ENCODE measurements around the gene CCNC. TPM values are rescaled to one million over a fixed set of nuclear protein-coding genes. Genes with fewer than 3 reads are reported as not detected.

CCNC gene
- total RNA-seq, 1 donor from 2014 or later: 94.8 TPM

- peaks cover 4% of the 10 kb centered on the region for H3K36me3 ChIP-seq (ENCODE audit: control insufficient read depth, insufficient read depth, low read length)
- FAIRE-seq: no peak
These were observed 24.5 kb downstream of the CCNC start for GRCh38 chr6:99543968-99544367.

GRCh38 chr6:99530627-99531026 lies 37.8 kb downstream of the CCNC start:
- no peak overlapping the region for H3K4me3 ChIP-seq (ENCODE audit: low read depth, low read length)
- TF ChIP-seq CTCF (IDR thresholded peaks at IDR 0.05; ENCODE audit: insufficient read depth, low read length, severe bottlenecking): no peak
- H3K36me3 ChIP-seq (ENCODE audit: control insufficient read depth, insufficient read depth, low read length): peaks cover 2% of the 10 kb centered on the region
- FAIRE-seq: no peak
- DNase-seq (ENCODE audit: low read depth): no peak
- no peaks in the 10 kb centered on the region for H3K27me3 ChIP-seq (ENCODE audit: control insufficient read depth, insufficient read depth, low read length)

More at GRCh38 chr6:99543968-99544367, 24.5 kb downstream of the CCNC start:
- Histone ChIP-seq H3K4me3 (ENCODE audit: low read depth, low read length) (no peak overlapping the region), H3K27me3 (ENCODE audit: control insufficient read depth, insufficient read depth, low read length) (no peaks in the 10 kb centered on the region)
- TF ChIP-seq CTCF (IDR thresholded peaks at IDR 0.05; ENCODE audit: insufficient read depth, low read length, severe bottlenecking): no peak
- DNase-seq (ENCODE audit: low read depth): no peak

GRCh38 chr6:99522531-99522930 lies 45.9 kb downstream of the CCNC start:
- DNase-seq (ENCODE audit: low read depth) (peak; percentile 58), FAIRE-seq (no peak)
- TF ChIP-seq CTCF (IDR thresholded peaks at IDR 0.05; ENCODE audit: insufficient read depth, low read length, severe bottlenecking): no peak
- H3K36me3 ChIP-seq (ENCODE audit: control insufficient read depth, insufficient read depth, low read length): no peaks in the 10 kb centered on the region
- H3K4me3 ChIP-seq (ENCODE audit: low read depth, low read length): no peak overlapping the region
- H3K27me3 ChIP-seq (ENCODE audit: control insufficient read depth, insufficient read depth, low read length): no peaks in the 10 kb centered on the region

- no peaks in the 10 kb centered on the region for H3K36me3 ChIP-seq (ENCODE audit: control insufficient read depth, insufficient read depth, low read length)
- FAIRE-seq (no peak), DNase-seq (ENCODE audit: low read depth) (peak; percentile 31)
- no peak for TF ChIP-seq CTCF (IDR thresholded peaks at IDR 0.05; ENCODE audit: insufficient read depth, low read length, severe bottlenecking)
- H3K27me3 ChIP-seq (ENCODE audit: control insufficient read depth, insufficient read depth, low read length): no peaks in the 10 kb centered on the region
- peak overlapping the region; percentile 72 for H3K4me3 ChIP-seq (ENCODE audit: low read depth, low read length)
These were observed 46.8 kb downstream of the CCNC start for GRCh38 chr6:99521633-99522151.

- no peaks in the 10 kb centered on the region for H3K27me3 ChIP-seq (ENCODE audit: control insufficient read depth, insufficient read depth, low read length)
- H3K4me3 ChIP-seq (ENCODE audit: low read depth, low read length): peak overlapping the region; percentile 72
- H3K36me3 ChIP-seq (ENCODE audit: control insufficient read depth, insufficient read depth, low read length): no peaks in the 10 kb centered on the region
- TF ChIP-seq CTCF (IDR thresholded peaks at IDR 0.05; ENCODE audit: insufficient read depth, low read length, severe bottlenecking): peak; percentile 70
- no peak for FAIRE-seq
- DNase-seq (ENCODE audit: low read depth): peak; percentile 70
These were observed 47.4 kb downstream of the CCNC start for GRCh38 chr6:99520855-99521632.

All from bronchial epithelial cell (primary cell).